Activated gamma-delta T cell treated with anti-CD3 and anti-CD28 coated beads, Interleukin-2, amount 50 U/mL, for 16 hours (primary cell): ENCODE results near the gene SDK1.

Experiments
- DNase-seq: peaks from one replicate; pipeline ENCODE4 v3.0.0-alpha.2; 2020; ENCODE audit warnings: low read depth

SDK1 gene

GRCh38 chr7:4048336-4048735, 747.3 kb downstream of the SDK1 start:
- no peak for DNase-seq

GRCh38 chr7:4049202-4049601, 748.1 kb downstream of the SDK1 start:
- DNase-seq = no peak

GRCh38 chr7:4050126-4050660, 749.1 kb downstream of the SDK1 start:
- no peak for DNase-seq

- DNase-seq = no peak
Measured at GRCh38 chr7:4051696-4052095, 750.6 kb downstream of the SDK1 start.

- DNase-seq = no peak
Measured at GRCh38 chr7:4052130-4052529, 751.1 kb downstream of the SDK1 start.

GRCh38 chr7:4054158-4054557, 753.1 kb downstream of the SDK1 start:
- no peak for DNase-seq

GRCh38 chr7:4056552-4057288, 755.7 kb downstream of the SDK1 start:
- no peak for DNase-seq

- DNase-seq = no peak
Measured at GRCh38 chr7:4057289-4057616, 756.2 kb downstream of the SDK1 start.

- no peak for DNase-seq
Measured at GRCh38 chr7:4058158-4058557, 757.1 kb downstream of the SDK1 start.

GRCh38 chr7:4065190-4065589, 764.1 kb downstream of the SDK1 start:
- DNase-seq = no peak

- DNase-seq = no peak
Measured at GRCh38 chr7:4066206-4066605, 765.2 kb downstream of the SDK1 start.

- no peak for DNase-seq
Measured at GRCh38 chr7:4066626-4067475, 765.8 kb downstream of the SDK1 start.

GRCh38 chr7:4067476-4067760, 766.4 kb downstream of the SDK1 start:
- DNase-seq = no peak

- DNase-seq = no peak
Measured at GRCh38 chr7:4067874-4068273, 766.8 kb downstream of the SDK1 start.

GRCh38 chr7:4068286-4068685, 767.2 kb downstream of the SDK1 start:
- DNase-seq = no peak

- DNase-seq = no peak
Measured at GRCh38 chr7:4069268-4070095, 768.4 kb downstream of the SDK1 start.

GRCh38 chr7:4070214-4070613, 769.2 kb downstream of the SDK1 start:
- DNase-seq = no peak

GRCh38 chr7:4071370-4072058, 770.5 kb downstream of the SDK1 start:
- DNase-seq = no peak

- DNase-seq = no peak
Measured at GRCh38 chr7:4072161-4072925, 771.3 kb downstream of the SDK1 start.

- DNase-seq = no peak
Measured at GRCh38 chr7:4073052-4073451, 772.0 kb downstream of the SDK1 start.

GRCh38 chr7:4073750-4074149, 772.7 kb downstream of the SDK1 start:
- DNase-seq = no peak
